Stomach (tissue), 4 donors: ENCODE data around the gene TMEM185A.
"Not testable (repeated sequence)": the region's sequence is repeated elsewhere in the genome, so short reads cannot be mapped to it uniquely, and the experiment has no call there.

Experiments used
- CTCF ChIP-seq, 7 experiments: fragments of 450-650 bp in 4 of 7; fragments of 200-600 bp in 3 of 7; sonication (generic) in 3 of 7; IDR thresholded peaks; one replicate each; pipeline ENCODE4 v1.5.1; 2016 to 2019; ENCODE audit warnings: antibody characterized with exemption in 7 of 7, control low read depth in 2 of 7, mild to moderate bottlenecking in 1 of 7
- POLR2A ChIP-seq, 4 donors: fragments of 450-650 bp; IDR thresholded peaks; one replicate each; pipeline ENCODE4 v1.6.1; 2016; ENCODE audit warnings: antibody characterized with exemption in 4 of 4, control low read depth in 2 of 4, mild to moderate bottlenecking in 1 of 4, moderate library complexity in 1 of 4
- POLR2AphosphoS5 ChIP-seq, 3 donors: sonication (generic); formaldehyde crosslinking; IDR thresholded peaks; one replicate each; pipeline ENCODE4 v1.6.1; 2016; ENCODE audit warnings: antibody characterized with exemption in 3 of 3

GRCh38 chrX:149549701-149550100, 81.9 kb downstream of the TMEM185A start, which contains the start of gene HSFX3:
- TF ChIP-seq CTCF, POLR2A, POLR2AphosphoS5 (IDR thresholded peaks at IDR 0.05): not testable (repeated sequence)
